Ishikawa (cell line): Measurements from ENCODE around the gene WNK2.

Experiments
- CEBPB ChIP-seq: IDR thresholded peaks from 2 replicates; pipeline ENCODE4 v1.6.1; 2012
- CREB1 ChIP-seq: IDR thresholded peaks from 2 replicates; pipeline ENCODE4 v1.6.1; 2012; ENCODE audit warnings: low read depth
- EGR1 ChIP-seq: IDR thresholded peaks from 2 replicates; pipeline ENCODE4 v1.6.1; 2012
- EP300 ChIP-seq: IDR thresholded peaks from 2 replicates; pipeline ENCODE4 v1.6.1; 2012; ENCODE audit warnings: borderline replicate concordance
- FOXM1 ChIP-seq: IDR thresholded peaks from 2 replicates; pipeline ENCODE4 v1.6.1; 2012; ENCODE audit warnings: low read depth, borderline replicate concordance
- MAX ChIP-seq: IDR thresholded peaks from 2 replicates; pipeline ENCODE4 v1.6.1; 2012
- NFIC ChIP-seq: IDR thresholded peaks from 2 replicates; pipeline ENCODE4 v1.6.1; 2012
- RAD21 ChIP-seq: IDR thresholded peaks from 2 replicates; pipeline ENCODE4 v1.6.1; 2012; ENCODE audit warnings: low read depth
- REST ChIP-seq: IDR thresholded peaks from 2 replicates; pipeline ENCODE4 v1.6.1; 2012; ENCODE audit warnings: low read depth, mild to moderate bottlenecking
- TAF1 ChIP-seq: IDR thresholded peaks from 2 replicates; pipeline ENCODE4 v1.6.1; 2012; ENCODE audit warnings: low read depth, mild to moderate bottlenecking
- TCF12 ChIP-seq: IDR thresholded peaks from 2 replicates; pipeline ENCODE4 v1.6.1; 2012; ENCODE audit warnings: low read depth
- TEAD4 ChIP-seq: IDR thresholded peaks from 2 replicates; pipeline ENCODE4 v1.6.1; 2012
- USF1 ChIP-seq: IDR thresholded peaks from 2 replicates; pipeline ENCODE4 v1.6.1; 2012
- YY1 ChIP-seq: IDR thresholded peaks from 2 replicates; pipeline ENCODE4 v1.6.1; 2012; ENCODE audit warnings: low read depth
- ZBTB7A ChIP-seq: IDR thresholded peaks from 2 replicates; pipeline ENCODE4 v1.6.1; 2012; ENCODE audit warnings: low read depth

Gene WNK2

GRCh38 chr9:93264338-93265125 is 80.6 kb downstream of the WNK2 start:
- no peak for TF ChIP-seq REST

DNA sequence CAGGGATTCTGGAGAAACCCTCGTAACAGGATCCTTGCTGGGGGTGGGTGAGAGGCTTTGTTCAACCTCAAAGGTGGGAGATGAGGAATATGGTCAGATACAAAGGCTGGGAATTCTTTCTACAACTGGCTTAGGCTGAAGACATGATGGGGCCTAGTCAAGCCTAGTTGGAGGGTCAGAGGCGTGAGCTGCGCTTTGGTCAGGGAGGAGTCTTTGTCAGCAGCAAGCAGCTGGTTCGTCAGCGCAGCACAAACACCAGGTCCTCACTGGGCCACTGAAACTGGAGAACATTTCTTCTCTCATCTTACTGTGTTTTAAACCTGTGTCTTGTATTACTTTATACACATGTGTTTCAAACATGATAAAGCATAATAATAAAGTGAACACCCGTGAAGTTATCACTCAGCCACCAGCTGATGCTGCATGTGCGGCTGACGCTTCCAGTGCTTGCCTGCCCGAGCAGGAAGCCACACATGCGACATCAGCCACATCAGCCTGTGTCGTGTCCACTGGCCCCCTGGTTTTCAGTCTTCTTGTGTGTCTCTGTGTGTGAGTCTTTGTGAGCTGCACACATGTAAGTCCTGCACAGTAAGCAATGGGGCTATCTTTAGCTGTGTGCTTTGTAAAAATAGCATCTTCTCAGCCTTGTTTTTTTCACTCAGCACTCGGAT is 81.5 kb downstream of the WNK2 start:
- no peak for TF ChIP-seq CEBPB
- TF ChIP-seq RAD21: no peak
- no peak for TF ChIP-seq USF1
- no peak for TF ChIP-seq MAX
- TF ChIP-seq NFIC: no peak
- TF ChIP-seq TEAD4: no peak
- TF ChIP-seq CREB1: no peak
- TF ChIP-seq FOXM1: no peak
- TF ChIP-seq REST: no peak
- no peak for TF ChIP-seq EGR1
- no peak for TF ChIP-seq EP300
- TF ChIP-seq TAF1: no peak
- TF ChIP-seq YY1: no peak
- no peak for TF ChIP-seq TCF12

DNA sequence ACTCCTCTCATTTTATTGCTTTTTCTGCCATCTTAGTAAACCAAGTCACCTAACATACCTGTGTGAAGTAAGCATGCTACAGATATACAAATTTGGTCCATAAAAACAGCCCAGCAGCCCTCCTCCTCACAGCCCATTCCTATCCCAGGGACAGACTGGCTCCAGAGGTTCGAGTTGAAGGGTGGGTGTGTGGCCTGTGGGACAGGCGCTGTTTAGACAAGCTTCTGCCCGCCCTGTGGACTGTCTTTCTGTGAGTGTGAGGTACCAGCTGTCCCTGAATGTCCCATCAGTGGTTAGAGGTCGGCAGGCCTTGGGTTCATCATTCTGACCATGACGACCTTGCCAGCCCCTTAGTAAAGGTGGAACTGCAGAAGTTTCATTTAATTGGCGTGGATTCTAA is 82.0 kb downstream of the WNK2 start:
- no peak for TF ChIP-seq TAF1
- no peak for TF ChIP-seq TCF12
- no peak for TF ChIP-seq EGR1
- TF ChIP-seq TEAD4: no peak
- TF ChIP-seq EP300: no peak
- TF ChIP-seq CEBPB: no peak
- TF ChIP-seq USF1: no peak
- TF ChIP-seq MAX: no peak
- TF ChIP-seq YY1: no peak
- TF ChIP-seq CREB1: no peak
- no peak for TF ChIP-seq NFIC
- no peak for TF ChIP-seq FOXM1
- TF ChIP-seq ZBTB7A: no peak
- no peak for TF ChIP-seq REST
- no peak for TF ChIP-seq RAD21

DNA sequence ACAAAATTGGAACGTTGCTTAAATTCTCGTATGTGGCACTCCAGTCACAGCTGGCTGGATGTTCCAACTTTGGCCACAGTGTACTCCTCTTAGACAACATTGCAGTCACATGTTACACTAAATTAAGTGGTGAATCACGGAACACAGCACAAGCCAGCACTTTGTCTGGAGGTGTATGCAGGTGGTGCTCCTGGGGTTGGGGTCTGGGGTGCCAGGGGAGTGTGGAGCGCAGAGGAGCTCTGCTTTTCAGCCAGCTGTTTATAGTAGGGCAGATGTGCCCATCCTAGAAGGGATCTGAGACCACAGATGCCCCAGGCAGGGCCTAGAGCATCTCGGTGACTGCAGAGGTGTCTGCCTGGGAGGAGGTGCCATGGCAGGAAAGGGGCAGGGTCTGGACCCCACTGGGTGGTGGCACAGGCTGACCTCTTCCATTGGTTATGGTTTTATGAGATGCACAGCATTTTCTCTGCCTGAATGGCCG is 82.6 kb downstream of the WNK2 start:
- TF ChIP-seq USF1 (no peak), CEBPB (no peak), MAX (no peak), NFIC (no peak), TAF1 (no peak), YY1 (no peak), CREB1 (no peak), TEAD4 (no peak), REST (no peak), FOXM1 (no peak)
